RKO (cell line): ENCODE results near the gene C14orf93.

ENCODE experiments used
- DNase-seq: peaks from one replicate; pipeline ENCODE4 v3.0.0-alpha.2; 2016; ENCODE audit warnings: low spot score

The C14orf93 gene

DNA sequence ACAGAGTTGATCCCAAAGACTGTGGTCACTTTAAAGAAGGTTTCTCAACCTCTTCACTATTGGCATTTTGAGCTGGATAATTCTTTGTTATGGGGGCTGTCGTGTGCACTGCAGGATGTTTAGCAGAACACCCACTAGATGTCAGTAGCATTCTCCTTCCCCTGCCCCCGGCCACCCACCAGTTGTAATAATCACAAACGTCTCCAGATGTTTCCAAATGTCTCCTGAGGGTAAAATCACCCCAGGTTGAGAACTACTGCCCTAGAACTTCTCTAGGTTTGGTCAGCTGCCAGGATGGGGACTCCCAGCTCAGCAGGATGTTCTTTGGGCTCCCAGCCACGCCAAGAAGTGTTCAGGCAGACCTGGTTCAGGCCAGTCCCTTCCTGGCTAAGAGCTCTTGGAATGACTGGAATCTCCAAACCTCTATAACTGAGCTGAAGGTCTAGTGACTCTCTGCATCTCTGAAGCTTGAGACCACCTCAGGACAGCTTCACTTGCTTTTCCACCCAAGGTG, 15.1 kb downstream of the C14orf93 start:
- peak; percentile 44 for DNase-seq

- DNase-seq: no peak
Measured at GRCh38 chr14:22993517-22993916, 16.4 kb downstream of the C14orf93 start.

DNA sequence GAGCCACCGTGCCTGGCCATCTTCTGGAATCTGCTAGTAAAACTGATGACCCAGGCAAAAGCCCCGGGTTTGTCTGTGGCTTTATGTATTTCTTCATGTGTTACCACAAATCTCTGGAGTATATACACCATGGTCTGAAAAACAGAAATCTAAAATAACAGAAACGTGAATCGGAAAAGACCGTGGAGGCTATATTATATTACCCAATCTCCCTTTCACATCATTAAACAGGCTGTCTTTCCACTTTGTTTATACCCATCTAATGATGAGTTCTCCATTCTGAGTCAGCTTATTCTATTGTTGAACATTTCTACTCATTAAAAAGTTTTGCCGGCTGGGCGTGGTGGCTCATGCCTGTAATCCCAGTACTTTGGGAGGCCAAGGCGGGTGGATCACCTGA, 18.1 kb downstream of the C14orf93 start:
- no peak for DNase-seq

GRCh38 chr14:22987291-22987690, 22.7 kb downstream of the C14orf93 start:
- DNase-seq: no peak

DNA sequence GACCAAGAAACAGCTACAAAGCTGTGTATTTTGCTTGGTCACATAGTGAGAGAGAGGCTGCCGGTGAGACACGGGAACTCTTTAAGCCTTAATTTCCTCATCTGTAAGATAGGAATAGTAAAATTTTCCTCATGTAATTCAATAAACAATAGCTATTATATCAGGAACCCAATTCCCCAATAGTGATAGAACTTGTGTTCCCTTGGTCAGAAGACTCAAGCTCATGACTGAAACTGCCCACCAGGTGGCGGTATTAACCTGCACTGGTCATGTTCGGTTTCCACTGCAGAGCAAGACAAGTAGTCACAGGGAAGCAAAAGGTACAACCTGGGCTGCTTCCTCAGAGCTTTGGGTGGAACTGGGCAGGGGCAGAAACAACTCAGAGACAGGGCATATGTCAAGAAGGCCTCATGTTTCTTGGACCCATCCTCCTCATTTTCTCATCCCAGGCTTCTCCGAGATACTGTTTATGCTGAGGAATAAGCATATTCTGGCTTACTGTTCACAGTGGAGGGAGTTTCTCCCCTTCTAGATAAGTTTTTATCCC, 23.4 kb downstream of the C14orf93 start:
- peak; percentile 85 for DNase-seq

DNA sequence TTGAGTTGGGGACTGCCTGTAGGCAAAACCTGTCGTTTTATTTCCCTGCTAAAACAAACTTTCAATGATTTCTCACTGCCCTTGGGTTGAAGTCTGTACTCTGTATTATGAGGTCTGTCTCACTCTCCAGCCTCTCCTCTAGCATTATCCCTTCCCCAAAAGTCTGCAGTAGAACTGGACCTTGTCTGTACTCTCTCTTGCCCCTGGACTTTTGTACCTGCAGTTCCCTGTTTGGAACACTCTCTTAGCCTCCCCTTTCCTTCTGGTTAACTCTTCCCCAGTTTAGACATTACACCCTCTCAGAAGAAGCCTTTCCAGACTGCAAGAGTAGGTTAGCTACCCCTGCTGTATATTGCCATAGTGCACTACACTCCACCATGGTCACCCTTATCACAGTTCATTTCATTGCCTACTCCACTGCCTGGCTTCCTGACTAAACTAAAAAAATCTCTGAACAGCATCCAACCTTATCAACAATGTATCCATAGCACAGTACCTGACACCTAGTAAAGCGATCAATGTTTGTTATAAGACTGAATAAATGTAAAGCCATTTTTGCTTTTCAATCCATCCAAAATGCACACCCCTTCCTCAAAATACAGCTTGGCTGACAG, 23.9 kb downstream of the C14orf93 start:
- no peak for DNase-seq

GRCh38 chr14:22984959-22985658, 24.8 kb downstream of the C14orf93 start:
- no peak for DNase-seq

DNA sequence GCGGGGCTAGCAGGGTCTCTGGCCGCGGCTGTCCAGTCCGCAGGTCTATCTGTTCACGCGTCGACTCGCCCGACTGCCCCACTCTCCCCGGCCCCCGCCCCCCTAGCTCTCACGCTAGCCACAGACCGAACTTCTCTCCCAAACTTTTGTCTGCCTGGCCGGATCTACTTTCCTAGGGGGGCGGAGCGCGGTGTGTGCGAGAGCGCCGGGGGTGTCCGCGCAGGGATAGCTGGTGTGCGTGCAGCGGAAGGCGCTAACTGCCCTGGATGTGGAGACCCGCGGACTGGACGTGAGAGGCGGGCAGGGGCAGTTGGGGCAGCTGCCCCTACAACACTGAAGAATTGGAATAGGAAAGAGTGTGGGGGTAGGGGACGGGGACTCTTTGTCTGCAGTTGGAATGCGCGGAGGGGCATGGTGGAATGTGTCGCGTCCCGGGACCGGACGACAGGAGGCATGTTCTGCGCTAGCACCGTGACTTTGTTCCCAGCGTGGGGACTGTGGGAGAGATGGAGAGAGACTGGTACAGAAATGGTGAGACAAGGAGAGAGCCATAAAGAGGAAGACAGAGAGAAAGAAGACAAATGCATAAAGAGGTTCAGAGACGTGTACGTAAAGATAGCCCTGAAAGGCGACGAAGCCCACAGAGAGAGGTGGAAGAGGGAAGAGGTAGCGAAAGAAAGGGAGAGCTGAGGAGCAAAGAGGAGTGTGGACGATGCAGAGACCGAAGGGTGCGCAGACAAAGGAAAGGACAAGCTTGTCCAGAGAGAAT, 27.3 kb downstream of the C14orf93 start, which contains the start of gene AJUBA:
Gene AJUBA, minus strand, starts transcription at position 75 of the 769 bp plus-strand sequence. CDS start 285 bp downstream, outside the sequence.
- peak; percentile 91 for DNase-seq

- no peak for DNase-seq
Measured at GRCh38 chr14:22981876-22982476, 28.0 kb downstream of the C14orf93 start.

DNA sequence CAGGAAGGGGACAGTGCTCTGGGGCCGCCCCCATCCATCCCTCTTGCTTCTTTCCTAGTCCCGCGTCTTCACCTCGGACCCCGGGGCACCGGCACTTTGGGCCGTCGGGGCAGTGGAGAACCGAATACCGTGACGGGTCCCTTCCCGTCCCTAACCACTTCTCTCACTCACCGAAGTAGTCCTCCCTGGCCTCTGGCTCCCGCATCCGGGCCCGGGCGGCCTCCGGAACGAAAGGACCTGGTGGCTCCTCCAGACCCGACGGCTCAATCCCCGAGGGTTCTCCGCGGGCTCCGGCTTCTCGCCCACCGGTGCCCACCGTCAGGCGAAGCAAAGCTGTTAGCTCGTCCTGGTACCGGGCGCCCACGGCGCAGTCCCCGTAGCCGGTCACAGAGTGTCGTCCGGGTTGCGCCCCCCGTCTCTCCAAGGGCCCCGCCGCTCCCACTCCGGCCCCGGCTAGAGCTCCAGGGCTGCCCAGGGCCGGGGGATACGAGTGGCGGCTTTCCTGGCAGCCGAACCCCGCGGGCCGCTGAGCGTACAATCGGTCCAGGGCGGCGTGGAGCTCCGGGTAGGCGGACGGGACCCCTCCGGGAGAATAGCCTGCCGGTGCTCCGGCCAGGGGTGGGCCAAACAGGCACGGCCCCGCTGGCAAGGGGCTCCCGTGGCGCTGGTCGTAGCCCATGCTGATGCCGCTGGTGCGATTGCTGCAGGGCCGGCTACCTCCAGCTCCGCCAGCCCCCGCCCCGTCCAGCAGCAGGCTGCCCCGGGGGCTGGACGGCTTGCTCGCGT, 28.7 kb downstream of the C14orf93 start:
- DNase-seq: peak; percentile 39

DNA sequence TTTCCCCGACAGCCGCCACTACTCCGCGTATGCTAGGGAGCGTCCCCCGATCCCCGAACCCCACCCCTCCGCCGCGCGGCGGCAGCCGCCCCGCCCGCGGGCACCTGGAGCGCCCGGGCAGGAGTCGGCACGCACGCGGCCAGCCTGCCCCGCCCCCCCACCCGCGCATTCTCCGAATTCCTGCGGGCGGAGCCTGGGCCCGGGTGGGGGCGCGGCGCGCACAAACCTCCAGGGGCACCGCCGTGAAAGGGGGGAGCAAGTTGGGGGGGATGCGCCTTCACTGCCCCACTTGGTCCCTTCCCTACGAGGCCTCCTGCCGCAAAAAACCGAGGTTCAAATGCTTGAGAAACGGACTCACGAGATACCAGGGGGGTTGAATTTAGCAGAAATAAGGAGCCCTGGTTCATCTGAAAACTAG, 29.3 kb downstream of the C14orf93 start:
- DNase-seq: peak; percentile 41

GRCh38 chr14:22979748-22980392, 30.1 kb downstream of the C14orf93 start:
- DNase-seq: no peak

GRCh38 chr14:22978981-22979671, 30.8 kb downstream of the C14orf93 start:
- DNase-seq: no peak

DNA sequence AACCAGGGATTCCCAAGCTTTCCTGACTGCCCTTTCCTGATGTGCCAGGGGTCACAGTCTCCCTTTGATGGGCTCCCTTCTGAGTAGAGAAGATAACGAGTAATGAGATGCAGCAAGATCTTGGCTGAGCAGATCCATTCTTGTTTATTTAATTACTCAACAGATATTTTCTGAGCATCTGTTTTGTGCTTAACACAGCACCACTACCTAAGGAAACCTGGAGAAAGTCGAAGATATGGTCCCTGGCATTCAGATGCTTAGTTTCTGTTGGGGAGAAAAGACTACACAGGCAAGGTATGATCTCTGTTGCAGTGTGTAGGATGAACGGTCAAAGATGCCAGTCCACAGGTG, 31.5 kb downstream of the C14orf93 start:
- DNase-seq: no peak

- DNase-seq: peak; percentile 56
Measured at GRCh38 chr14:22977684-22978486, 32.1 kb downstream of the C14orf93 start.

- no peak for DNase-seq
Measured at GRCh38 chr14:22977434-22977683, 32.6 kb downstream of the C14orf93 start.

- DNase-seq: no peak
Measured at GRCh38 chr14:22976620-22977433, 33.1 kb downstream of the C14orf93 start.

GRCh38 chr14:22974530-22975313, 35.2 kb downstream of the C14orf93 start:
- no peak for DNase-seq
